Measurements from ENCODE around the gene VTI1A.

Gene VTI1A

DNA sequence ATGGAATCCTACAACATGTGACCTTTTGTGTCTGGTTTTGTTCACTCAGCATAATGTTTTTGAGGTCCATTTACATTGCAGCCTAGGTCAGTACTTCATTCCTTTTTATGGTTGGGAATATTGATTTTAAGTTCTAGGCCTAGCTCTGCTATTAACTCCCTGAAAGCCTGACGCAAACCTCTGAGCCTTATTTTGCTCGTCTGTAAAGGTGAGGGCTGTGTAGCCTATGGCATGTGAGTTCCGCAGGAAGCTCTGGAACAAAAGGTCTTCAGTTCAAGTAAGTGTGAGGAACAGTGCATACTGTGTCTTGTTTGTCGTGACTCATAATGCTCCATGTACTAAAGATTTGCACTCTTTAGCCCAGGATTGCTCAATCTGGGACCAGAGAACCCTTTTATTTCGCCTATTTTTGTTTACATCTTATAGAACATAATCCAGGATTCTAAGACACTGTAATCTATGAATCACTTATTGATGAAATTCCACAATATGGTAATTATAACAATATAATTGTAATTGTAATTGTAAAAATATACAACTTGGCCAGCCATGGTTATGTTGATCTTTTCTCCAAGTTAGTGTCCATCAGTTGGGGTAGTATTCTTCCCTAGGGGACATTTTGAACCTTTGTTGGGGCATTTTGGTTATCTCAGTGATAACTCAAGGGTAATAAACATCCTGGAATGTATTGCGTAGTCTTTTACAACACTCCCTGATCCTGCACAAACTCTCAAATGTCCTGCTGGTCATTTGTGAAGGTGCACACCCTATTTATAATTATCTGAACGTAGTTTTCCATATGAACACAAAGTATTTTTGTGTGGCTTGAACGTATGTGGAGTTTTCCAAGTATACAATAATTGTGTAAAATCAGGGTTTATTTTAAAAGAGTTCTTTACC lies 184.7 kb downstream of the VTI1A start:
- TF ChIP-seq, protein P1, sequence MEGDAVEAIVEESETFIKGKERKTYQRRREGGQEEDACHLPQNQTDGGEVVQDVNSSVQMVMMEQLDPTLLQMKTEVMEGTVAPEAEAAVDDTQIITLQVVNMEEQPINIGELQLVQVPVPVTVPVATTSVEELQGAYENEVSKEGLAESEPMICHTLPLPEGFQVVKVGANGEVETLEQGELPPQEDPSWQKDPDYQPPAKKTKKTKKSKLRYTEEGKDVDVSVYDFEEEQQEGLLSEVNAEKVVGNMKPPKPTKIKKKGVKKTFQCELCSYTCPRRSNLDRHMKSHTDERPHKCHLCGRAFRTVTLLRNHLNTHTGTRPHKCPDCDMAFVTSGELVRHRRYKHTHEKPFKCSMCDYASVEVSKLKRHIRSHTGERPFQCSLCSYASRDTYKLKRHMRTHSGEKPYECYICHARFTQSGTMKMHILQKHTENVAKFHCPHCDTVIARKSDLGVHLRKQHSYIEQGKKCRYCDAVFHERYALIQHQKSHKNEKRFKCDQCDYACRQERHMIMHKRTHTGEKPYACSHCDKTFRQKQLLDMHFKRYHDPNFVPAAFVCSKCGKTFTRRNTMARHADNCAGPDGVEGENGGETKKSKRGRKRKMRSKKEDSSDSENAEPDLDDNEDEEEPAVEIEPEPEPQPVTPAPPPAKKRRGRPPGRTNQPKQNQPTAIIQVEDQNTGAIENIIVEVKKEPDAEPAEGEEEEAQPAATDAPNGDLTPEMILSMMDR (conservative IDR thresholded peaks at IDR 0.05; ENCODE audit: low read length), result no peak
- no peak for DNase-seq (ENCODE audit: low read depth)
- no peak overlapping the region for H3K4me3 ChIP-seq (ENCODE audit: low read length)

DNA sequence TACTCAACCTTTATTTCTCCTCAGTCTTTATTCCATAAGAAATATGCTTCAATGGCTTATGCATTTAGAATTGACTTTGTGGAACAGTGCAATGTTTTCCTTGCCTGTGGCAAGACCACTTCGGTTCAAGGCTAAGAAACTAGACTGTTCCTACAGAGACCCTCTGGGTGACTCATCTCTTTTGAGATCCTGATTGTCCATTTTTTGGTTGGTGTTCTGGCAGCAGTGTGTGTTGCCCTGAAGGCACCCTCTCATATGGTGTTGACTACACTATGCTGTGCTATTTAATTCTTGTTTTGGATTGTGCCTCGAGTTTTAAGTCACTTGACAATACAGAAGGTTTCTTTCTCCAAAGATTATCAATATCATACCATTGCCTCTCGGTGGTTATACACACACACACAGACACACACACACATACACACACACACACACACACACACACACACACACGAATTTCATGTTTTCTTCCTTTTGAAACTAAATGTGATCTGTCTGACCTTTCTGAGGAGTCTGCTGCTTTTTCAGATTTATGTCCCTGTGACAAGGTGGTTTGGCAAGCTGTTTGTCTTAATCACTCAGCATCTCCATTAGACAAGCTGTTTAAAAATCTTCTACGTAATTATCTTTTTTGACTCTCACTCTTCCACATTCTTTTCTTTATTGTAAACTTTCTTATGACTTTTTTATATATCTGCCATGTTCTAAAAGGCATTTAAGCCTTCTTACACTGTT lies 187.2 kb downstream of the VTI1A start:
- H3K4me3 ChIP-seq (ENCODE audit: low read length), result no peak overlapping the region
- TF ChIP-seq, protein P1 (conservative IDR thresholded peaks at IDR 0.05; ENCODE audit: low read length), result no peak
- DNase-seq (ENCODE audit: low read depth), result peak; percentile 49

DNA sequence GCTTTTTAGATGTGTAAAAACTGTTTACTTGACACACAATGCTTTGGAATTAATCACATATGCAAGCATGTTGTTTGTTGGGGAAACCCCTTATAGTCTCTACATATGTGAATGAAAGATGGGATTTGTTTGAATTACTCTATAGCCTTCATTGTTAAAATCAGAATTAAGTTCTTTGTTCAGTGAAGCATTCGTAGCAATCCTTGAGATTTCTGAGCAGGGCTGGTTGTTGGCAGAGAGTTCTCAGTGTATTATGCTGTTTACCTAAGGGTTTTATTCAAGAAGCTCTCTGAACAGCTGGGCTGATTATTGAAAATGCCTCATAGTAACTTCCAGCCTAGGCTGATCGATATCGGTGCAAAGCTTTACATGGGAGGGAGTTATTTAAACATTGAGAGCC lies 190.9 kb downstream of the VTI1A start:
- no peak for DNase-seq (ENCODE audit: low read depth)
- no peak overlapping the region for H3K4me3 ChIP-seq (ENCODE audit: low read length)
- TF ChIP-seq, protein P1 (conservative IDR thresholded peaks at IDR 0.05; ENCODE audit: low read length), result no peak

DNA sequence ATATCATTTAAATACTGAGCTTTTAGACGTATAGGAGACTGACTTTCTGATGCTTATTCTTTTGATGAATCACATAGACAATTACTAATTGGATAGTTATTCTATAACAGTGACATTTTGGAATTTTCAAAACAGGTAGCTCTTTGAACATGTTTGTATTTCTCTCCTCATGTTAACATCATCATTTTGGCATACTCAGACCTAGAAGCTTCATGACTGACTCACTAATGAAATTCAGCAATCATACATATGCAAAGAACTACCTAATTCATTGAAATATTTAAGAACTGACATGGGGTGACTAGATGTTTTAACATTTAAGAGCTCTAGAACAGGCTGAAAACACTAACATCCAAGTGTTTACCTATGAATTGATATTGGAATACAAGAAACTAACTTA lies 192.3 kb downstream of the VTI1A start:
- peak; percentile 24 for DNase-seq (ENCODE audit: low read depth)
- TF ChIP-seq, protein P1 (conservative IDR thresholded peaks at IDR 0.05; ENCODE audit: low read length), result no peak
- no peak overlapping the region for H3K4me3 ChIP-seq (ENCODE audit: low read length)

DNA sequence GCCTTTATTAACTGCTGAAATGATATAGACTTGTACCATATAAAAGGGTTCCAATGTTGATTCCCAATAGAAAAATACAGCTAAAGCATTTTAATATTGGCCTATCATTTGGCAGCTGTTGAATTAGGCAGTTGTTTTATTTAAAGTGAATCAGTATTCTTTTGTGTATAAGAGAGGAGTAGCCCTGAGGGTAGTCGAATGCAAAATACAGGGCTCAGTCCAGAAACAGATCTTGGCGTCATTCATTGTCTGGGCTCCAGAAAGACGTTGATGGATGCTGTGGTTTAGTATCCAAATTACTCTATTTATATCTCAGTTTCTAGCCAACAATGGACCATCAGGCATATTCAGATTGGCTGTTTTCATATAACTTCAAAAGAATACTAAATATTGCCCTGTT lies 193.6 kb downstream of the VTI1A start:
- TF ChIP-seq, protein P1 (conservative IDR thresholded peaks at IDR 0.05; ENCODE audit: low read length), result no peak
- H3K4me3 ChIP-seq (ENCODE audit: low read length), result no peak overlapping the region
- DNase-seq (ENCODE audit: low read depth), result no peak

DNA sequence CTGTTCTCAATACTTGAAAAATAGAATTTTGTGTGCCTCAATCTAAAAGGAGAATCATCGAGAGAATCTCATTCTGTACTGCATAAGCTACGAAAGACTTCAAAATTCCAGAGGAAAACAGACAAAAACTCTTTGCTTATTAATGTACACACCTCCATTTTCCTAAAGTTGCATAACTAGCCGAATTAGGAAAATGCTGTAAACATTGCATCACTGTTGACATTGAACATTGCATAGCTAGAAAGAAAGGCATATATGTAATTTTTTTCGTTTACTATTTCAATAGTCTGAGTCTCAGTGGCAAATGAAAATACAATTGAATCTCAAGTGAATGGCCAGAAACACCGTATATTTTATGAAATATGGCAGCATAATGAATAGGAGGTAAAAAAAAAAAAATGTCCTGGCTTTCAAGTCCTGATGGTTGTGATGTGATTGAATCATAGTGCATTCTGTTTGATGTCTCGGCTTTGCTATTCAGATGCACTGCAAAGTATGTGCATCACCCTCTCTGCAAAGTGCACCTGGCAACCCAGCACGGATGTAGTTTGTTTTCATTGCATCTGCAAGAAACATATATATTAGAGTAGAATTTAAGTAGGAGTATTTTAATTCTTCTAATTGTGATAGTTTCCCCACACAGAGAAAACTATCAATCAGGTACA lies 196.7 kb downstream of the VTI1A start:
- TF ChIP-seq, protein P1 (conservative IDR thresholded peaks at IDR 0.05; ENCODE audit: low read length), result no peak
- H3K4me3 ChIP-seq (ENCODE audit: low read length), result no peak overlapping the region
- no peak for DNase-seq (ENCODE audit: low read depth)

Measured in AG10803 (cell line).